ENCODE data around the gene DOK7.

GRCh38 chr4:3527914-3528876, 65.1 kb downstream of the DOK7 start:
- TF ChIP-seq CTCF (IDR thresholded peaks at IDR 0.05 in 4 of 5, conservative IDR thresholded peaks at IDR 0.05 in 1 of 5) (no peak), POLR2A (IDR thresholded peaks at IDR 0.05) (no peak)
